Measurements from ENCODE around the gene SERTAD1. TPM values are rescaled to one million over a fixed set of nuclear protein-coding genes. Genes with fewer than 3 reads are reported as not detected.

SERTAD1 gene
- total and polyA plus RNA-seq, 2 of the 8 experiments (the other 6 are each of a cell fraction or from before 2014, with no cell fraction given) = 5.4 to 6.6 TPM

DNA sequence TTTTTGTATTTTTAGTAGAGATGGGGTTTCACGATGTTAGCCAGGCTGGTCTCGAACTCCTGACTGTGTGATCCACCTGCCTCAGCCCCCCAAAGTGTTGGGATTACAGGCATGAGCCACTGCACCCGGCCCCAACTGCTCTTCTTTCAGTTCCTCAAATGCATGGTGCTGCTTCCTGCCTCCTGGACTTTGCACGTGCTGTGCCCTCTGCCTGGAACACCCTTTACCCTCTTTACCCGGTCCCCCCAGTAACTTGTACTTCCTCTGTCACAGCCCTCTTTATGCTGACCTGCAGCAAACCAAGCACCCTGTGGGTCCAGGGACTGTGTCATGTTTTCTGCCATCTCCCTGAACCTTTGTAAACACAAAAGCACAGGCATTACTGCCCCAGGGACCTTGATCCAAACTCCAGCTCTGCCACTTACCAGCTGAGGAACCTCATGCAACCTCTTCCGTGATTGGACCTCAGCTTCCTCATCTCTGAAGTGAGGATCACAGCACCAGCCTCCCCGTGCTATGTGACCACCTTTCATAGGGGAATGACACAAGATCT lies 36.0 kb upstream of the SERTAD1 start:
- H3K4ac ChIP-seq (replicated peaks; ENCODE audit: insufficient read length, low read depth, low read length) = no peak overlapping the region
- H3K79me2 ChIP-seq (ENCODE audit: control insufficient read depth in 1 of 2, insufficient read depth in 2 of 2, low read length in 2 of 2) = no peaks in the 10 kb centered on the region
- H3K18ac ChIP-seq (ENCODE audit: extremely low read depth, low read length) = no peak overlapping the region; the same call in 1 of the 2 replicates
- CTCF ChIA-PET (ENCODE audit: partially characterized antibody) = interaction anchor here (1.0 to 7.9 kb wide), 3 partner anchors 9 to 42 kb away, joined by 3 to 49 read pairs (median 39); no protein-coding TSS in a partner anchor
- H3K9ac ChIP-seq (replicated peaks in 1 of 4; ENCODE audit: extremely low read depth in 1 of 4, low read depth in 3 of 4, low read length in 3 of 4) = no peak overlapping the region
- H3K79me1 ChIP-seq (ENCODE audit: low read depth, low read length) = no peaks in the 10 kb centered on the region
- WGBS, 2 experiments (ENCODE audit: extremely low coverage in 1 of 2, insufficient coverage in 1 of 2, insufficient read length in 1 of 2, insufficient replicate concordance in 2 of 2, low coverage in 1 of 2, low lambda C conversion rate in 2 of 2, missing lambda C conversion rate in 1 of 2) = 86% methylated on average over 7 of the region's 7 CpGs; no CpG with 5 or more reads in 1 of the 2 experiments
- H3K36me3 ChIP-seq (ENCODE audit: control insufficient read depth in 2 of 4, insufficient read depth in 4 of 4, low read length in 3 of 4) = no peaks in the 10 kb centered on the region
- H3K9me3 ChIP-seq (ENCODE audit: insufficient read depth in 2 of 2, low read depth in 1 of 2, low read length in 1 of 2) = no peaks in the 10 kb centered on the region
- FAIRE-seq = no peak
- POLR2A ChIA-PET (ENCODE audit: partially characterized antibody) = interaction anchor here (1.6 to 5.3 kb wide), 3 partner anchors 9 to 46 kb away, joined by 3 to 25 read pairs (median 9); partner anchors contain the start of gene SERTAD3
- no peak overlapping the region for H2BK15ac ChIP-seq (ENCODE audit: low read length)
- H2BK20ac ChIP-seq (ENCODE audit: low read length) = no peak overlapping the region
- peaks cover 7% of the 10 kb centered on the region for H3K23me2 ChIP-seq (ENCODE audit: low read depth, low read length)
- peaks cover 0 to 13% (median 5%) of the 10 kb centered on the region in 4 experiments; a peak in 6 of 7 replicates for H3K4me1 ChIP-seq (replicated peaks in 1 of 4; ENCODE audit: control insufficient read depth in 3 of 4, insufficient read depth in 4 of 4, low read length in 3 of 4)
- H3K14ac ChIP-seq (ENCODE audit: insufficient read length) = no peak overlapping the region
- H3K23ac ChIP-seq (ENCODE audit: insufficient read length) = no peak overlapping the region
- peak overlapping the region; percentile 82 for H2AK5ac ChIP-seq (ENCODE audit: low read depth, low read length)
- no peak overlapping the region for H3K4me2 ChIP-seq (ENCODE audit: insufficient read depth in 1 of 2, low read depth in 2 of 2, low read length in 2 of 2)
- H4K91ac ChIP-seq (replicated peaks; ENCODE audit: insufficient read length, low read length) = no peak overlapping the region
- no peak overlapping the region for H4K8ac ChIP-seq (ENCODE audit: extremely low read depth, insufficient read depth, low read length)
- H2BK120ac ChIP-seq (replicated peaks; ENCODE audit: low read depth, low read length) = no peak overlapping the region
- peaks cover 6 to 9% (median 9%) of the 10 kb centered on the region in 4 experiments for H3K27me3 ChIP-seq (replicated peaks in 1 of 4; ENCODE audit: control insufficient read depth in 3 of 4, extremely low read depth in 1 of 4, insufficient read depth in 3 of 4, low read length in 3 of 4)
- H4K5ac ChIP-seq (ENCODE audit: insufficient read length, low read depth, low read length) = no peak overlapping the region
- no peak overlapping the region for H2BK5ac ChIP-seq (ENCODE audit: low read depth, low read length)
- no peak overlapping the region for H3K4me3 ChIP-seq (ENCODE audit: extremely low read depth in 1 of 4, insufficient read depth in 2 of 4, low read depth in 3 of 4, low read length in 4 of 4)
- DNase-seq (ENCODE audit: low read depth in 1 of 2, low spot score in 2 of 2) = no peak
- H3K56ac ChIP-seq (replicated peaks; ENCODE audit: insufficient read length, low read depth, low read length) = no peak overlapping the region
- H4K20me1 ChIP-seq (replicated peaks in 1 of 2; ENCODE audit: control insufficient read depth in 1 of 2, insufficient read depth in 2 of 2, low read length in 2 of 2) = peaks cover 4 to 9% of the 10 kb centered on the region in 2 experiments
- H2BK12ac ChIP-seq (ENCODE audit: low read depth, low read length) = no peak overlapping the region
- H2AFZ ChIP-seq (ENCODE audit: low read length) = no peak overlapping the region
- no peak overlapping the region for H3K27ac ChIP-seq (ENCODE audit: low read depth, low read length)
- TF ChIP-seq, protein P1, sequence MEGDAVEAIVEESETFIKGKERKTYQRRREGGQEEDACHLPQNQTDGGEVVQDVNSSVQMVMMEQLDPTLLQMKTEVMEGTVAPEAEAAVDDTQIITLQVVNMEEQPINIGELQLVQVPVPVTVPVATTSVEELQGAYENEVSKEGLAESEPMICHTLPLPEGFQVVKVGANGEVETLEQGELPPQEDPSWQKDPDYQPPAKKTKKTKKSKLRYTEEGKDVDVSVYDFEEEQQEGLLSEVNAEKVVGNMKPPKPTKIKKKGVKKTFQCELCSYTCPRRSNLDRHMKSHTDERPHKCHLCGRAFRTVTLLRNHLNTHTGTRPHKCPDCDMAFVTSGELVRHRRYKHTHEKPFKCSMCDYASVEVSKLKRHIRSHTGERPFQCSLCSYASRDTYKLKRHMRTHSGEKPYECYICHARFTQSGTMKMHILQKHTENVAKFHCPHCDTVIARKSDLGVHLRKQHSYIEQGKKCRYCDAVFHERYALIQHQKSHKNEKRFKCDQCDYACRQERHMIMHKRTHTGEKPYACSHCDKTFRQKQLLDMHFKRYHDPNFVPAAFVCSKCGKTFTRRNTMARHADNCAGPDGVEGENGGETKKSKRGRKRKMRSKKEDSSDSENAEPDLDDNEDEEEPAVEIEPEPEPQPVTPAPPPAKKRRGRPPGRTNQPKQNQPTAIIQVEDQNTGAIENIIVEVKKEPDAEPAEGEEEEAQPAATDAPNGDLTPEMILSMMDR (IDR thresholded peaks at IDR 0.05; ENCODE audit: control extremely low read depth in 1 of 3, insufficient read depth in 1 of 3, low read depth in 1 of 3, low read length in 3 of 3) = no peak
